H1 (cell line): Measurements from ENCODE around the gene ADCK2. TPM values are rescaled to one million over a fixed set of nuclear protein-coding genes. Genes with fewer than 3 reads are reported as not detected.

Experiments
- CTCF ChIA-PET: fragments of 300-600 bp; sonication (Branson Sonifier 250); formaldehyde crosslinking; loops from one replicate; lab custom pipeline; 2021; ENCODE audit not compliant: partially characterized antibody; lab: Charles Lee
- POLR2A ChIA-PET: fragments of 300-600 bp; sonication (Branson Sonifier 250); formaldehyde crosslinking; loops from one replicate; lab custom pipeline; 2021; ENCODE audit warnings: inconsistent platforms; ENCODE audit not compliant: partially characterized antibody; lab: Charles Lee
- DNase-seq, 2 experiments: peaks; one replicate each; pipeline versions ENCODE4 v3.0.0 to v3.0.0-alpha.2; 2010 to 2022; ENCODE audit warnings: low spot score in 2 of 2, low read depth in 1 of 2, mixed read lengths in 1 of 2
- FAIRE-seq: peaks from 2 replicates; lab custom pipeline; 2011; peaks lifted over from hg19 to GRCh38; lab: Jason Lieb, UNC
- H2AFZ ChIP-seq: 2 replicates; pipeline ENCODE4 v1.8.1; 2012; ENCODE audit warnings: low read length, inconsistent platforms
- H2AK5ac ChIP-seq: 2 replicates; pipeline ENCODE4 v1.6.1; 2013; ENCODE audit warnings: low read depth, low read length
- H2BK120ac ChIP-seq: replicated peaks from 2 replicates; pipeline ENCODE3; 2013; ENCODE audit warnings: low read depth, low read length, inconsistent platforms
- H2BK12ac ChIP-seq: 2 replicates; pipeline ENCODE4 v1.6.1; 2013; ENCODE audit warnings: low read depth, low read length
- H2BK15ac ChIP-seq: 2 replicates; pipeline ENCODE4 v1.6.1; 2013; ENCODE audit warnings: low read length
- H2BK20ac ChIP-seq: 2 replicates; pipeline ENCODE4 v1.6.1; 2013; ENCODE audit warnings: low read length
- H2BK5ac ChIP-seq: 2 replicates; pipeline ENCODE4 v1.6.1; 2013; ENCODE audit warnings: low read depth, low read length
- H3K14ac ChIP-seq: 2 replicates; pipeline ENCODE4 v1.6.1; 2013; ENCODE audit warnings: inconsistent platforms; ENCODE audit not compliant: insufficient read length
- H3K18ac ChIP-seq: 2 replicates; pipeline ENCODE4 v1.6.1; 2013; ENCODE audit warnings: low read length; ENCODE audit errors: extremely low read depth
- H3K23ac ChIP-seq: 2 replicates; pipeline ENCODE4 v1.6.1; 2013; ENCODE audit warnings: inconsistent platforms; ENCODE audit not compliant: insufficient read length
- H3K23me2 ChIP-seq: 2 replicates; pipeline ENCODE4 v1.6.1; 2013; ENCODE audit warnings: low read depth, low read length
- H3K27ac ChIP-seq: 2 replicates; pipeline ENCODE4 v1.6.1; 2011; ENCODE audit warnings: low read depth, low read length, inconsistent platforms
- H3K27me3 ChIP-seq, 4 experiments: replicated peaks in 1 of 4; 1 replicate in 1 of 4; 2 replicates in 3 of 4; pipeline versions ENCODE4 v1.6.1 to v1.8.1; 2011 to 2013; ENCODE audit warnings: low read length in 3 of 4, mild to moderate bottlenecking in 3 of 4, inconsistent platforms in 2 of 4, mixed read lengths in 2 of 4, moderate library complexity in 1 of 4; ENCODE audit not compliant: control insufficient read depth in 3 of 4, insufficient read depth in 3 of 4; ENCODE audit errors: extremely low read depth in 1 of 4
- H3K36me3 ChIP-seq, 4 experiments: 2 replicates each; pipeline versions ENCODE4 v1.6.1 to v1.8.1; 2011 to 2013; ENCODE audit warnings: mild to moderate bottlenecking in 4 of 4, low read length in 3 of 4, moderate library complexity in 2 of 4, control low read depth in 1 of 4, inconsistent platforms in 1 of 4; ENCODE audit not compliant: insufficient read depth in 4 of 4, control insufficient read depth in 2 of 4
- H3K4ac ChIP-seq: replicated peaks from 2 replicates; pipeline ENCODE3; 2013; ENCODE audit warnings: low read length, low read depth, mixed read lengths, inconsistent platforms; ENCODE audit not compliant: insufficient read length
- H3K4me1 ChIP-seq, 4 experiments: replicated peaks in 1 of 4; 1 replicate in 1 of 4; 2 replicates in 3 of 4; pipeline versions ENCODE4 v1.6.1 to v1.8.1; 2011 to 2013; ENCODE audit warnings: low read length in 3 of 4, inconsistent platforms in 2 of 4, mixed read lengths in 1 of 4; ENCODE audit not compliant: insufficient read depth in 4 of 4, control insufficient read depth in 3 of 4
- H3K4me2 ChIP-seq, 2 experiments: 2 replicates each; pipeline versions ENCODE4 v1.6.1 to v1.8.1; 2011 to 2013; ENCODE audit warnings: low read depth in 2 of 2, low read length in 2 of 2, control low read depth in 1 of 2, inconsistent platforms in 1 of 2, mild to moderate bottlenecking in 1 of 2; ENCODE audit not compliant: insufficient read depth in 1 of 2
- H3K4me3 ChIP-seq, 4 experiments: fragments of 200-600, 300-600 bp in 1 of 4; sonication (generic), shearing (Covaris generic), sonication (Bioruptor Twin) in 1 of 4; 2 replicates each; pipeline versions ENCODE4 v1.5.1 to v1.8.1; 2011 to 2016; ENCODE audit warnings: low read length in 4 of 4, low read depth in 3 of 4, control low read depth in 2 of 4, inconsistent platforms in 2 of 4, mild to moderate bottlenecking in 2 of 4, mixed read lengths in 1 of 4, moderate library complexity in 1 of 4; ENCODE audit not compliant: insufficient read depth in 2 of 4; ENCODE audit errors: extremely low read depth in 1 of 4
- H3K56ac ChIP-seq: replicated peaks from 2 replicates; pipeline ENCODE3; 2013; ENCODE audit warnings: low read depth, mild to moderate bottlenecking, mixed read lengths, low read length, inconsistent platforms; ENCODE audit not compliant: insufficient read length
- H3K79me1 ChIP-seq: 2 replicates; pipeline ENCODE4 v1.6.1; 2013; ENCODE audit warnings: low read depth, low read length, control low read depth
- H3K79me2 ChIP-seq, 2 experiments: 2 replicates each; pipeline versions ENCODE4 v1.6.1 to v1.8.1; 2012 to 2013; ENCODE audit warnings: low read length in 2 of 2, mild to moderate bottlenecking in 2 of 2, inconsistent platforms in 1 of 2; ENCODE audit not compliant: insufficient read depth in 2 of 2, control insufficient read depth in 1 of 2
- H3K9ac ChIP-seq, 4 experiments: replicated peaks in 1 of 4; 1 replicate in 1 of 4; 2 replicates in 3 of 4; pipeline versions ENCODE4 v1.6.1 to v1.8.1; 2011 to 2013; ENCODE audit warnings: low read depth in 3 of 4, low read length in 3 of 4, control low read depth in 2 of 4, mild to moderate bottlenecking in 2 of 4, moderate library complexity in 2 of 4, inconsistent platforms in 1 of 4; ENCODE audit errors: extremely low read depth in 1 of 4
- H3K9me3 ChIP-seq, 2 experiments: 2 replicates each; pipeline versions ENCODE4 v1.6.1 to v1.8.1; 2012 to 2013; ENCODE audit warnings: mild to moderate bottlenecking in 2 of 2, moderate library complexity in 2 of 2, control low read depth in 1 of 2, inconsistent platforms in 1 of 2, low read depth in 1 of 2, low read length in 1 of 2, mixed read lengths in 1 of 2; ENCODE audit not compliant: insufficient read depth in 2 of 2
- H4K20me1 ChIP-seq, 2 experiments: replicated peaks in 1 of 2; 2 replicates each; pipeline versions ENCODE3 to v1.8.1; 2011 to 2013; ENCODE audit warnings: inconsistent platforms in 2 of 2, low read length in 2 of 2, mild to moderate bottlenecking in 1 of 2; ENCODE audit not compliant: insufficient read depth in 2 of 2, control insufficient read depth in 1 of 2
- H4K5ac ChIP-seq: 2 replicates; pipeline ENCODE4 v1.6.1; 2013; ENCODE audit warnings: low read length, low read depth, mixed read lengths, inconsistent platforms; ENCODE audit not compliant: insufficient read length
- H4K8ac ChIP-seq: 2 replicates; pipeline ENCODE4 v1.8.0; 2013; ENCODE audit warnings: mild to moderate bottlenecking, moderate library complexity, low read length, inconsistent platforms; ENCODE audit not compliant: insufficient read depth; ENCODE audit errors: extremely low read depth
- H4K91ac ChIP-seq: replicated peaks from 2 replicates; pipeline ENCODE3; 2013; ENCODE audit warnings: low read length, mixed read lengths, inconsistent platforms; ENCODE audit not compliant: insufficient read length
- CHD2 ChIP-seq: IDR thresholded peaks from 2 replicates; pipeline ENCODE4 v1.6.1; 2012; ENCODE audit warnings: low read length, improper control_type of control experiment
- CTCF ChIP-seq, 3 experiments: IDR thresholded peaks; 1 replicate in 2 of 3; 2 replicates in 1 of 3; pipeline versions ENCODE4 v1.5.1 to v1.6.1; 2011; ENCODE audit warnings: low read length in 3 of 3, mild to moderate bottlenecking in 3 of 3, inconsistent platforms in 2 of 3, low read depth in 1 of 3, moderate library complexity in 1 of 3; ENCODE audit not compliant: insufficient read depth in 1 of 3; ENCODE audit errors: control extremely low read depth in 1 of 3
- EGR1 ChIP-seq: IDR thresholded peaks from 2 replicates; pipeline ENCODE4 v1.6.1; 2011; ENCODE audit warnings: low read depth, low read length, borderline replicate concordance
- EP300 ChIP-seq, 2 experiments: IDR thresholded peaks; 1 replicate in 1 of 2; 2 replicates in 1 of 2; pipeline ENCODE4 v1.6.1; 2011 to 2012; ENCODE audit warnings: low read depth in 2 of 2, low read length in 2 of 2, mild to moderate bottlenecking in 2 of 2, borderline replicate concordance in 1 of 2, inconsistent platforms in 1 of 2, moderate library complexity in 1 of 2
- HDAC6 ChIP-seq: IDR thresholded peaks from one replicate; pipeline ENCODE4 v1.7.1; 2012; ENCODE audit warnings: low read depth, mild to moderate bottlenecking, inconsistent platforms, low read length, moderate library complexity
- POU5F1 ChIP-seq: IDR thresholded peaks from 2 replicates; pipeline ENCODE4 v1.6.1; 2011; ENCODE audit warnings: low read depth, mild to moderate bottlenecking, low read length, moderate library complexity
- SP2 ChIP-seq: IDR thresholded peaks from 2 replicates; pipeline ENCODE4 v1.6.1; 2012; ENCODE audit warnings: mild to moderate bottlenecking, low read length, inconsistent platforms
- SRF ChIP-seq: IDR thresholded peaks from 2 replicates; pipeline ENCODE4 v1.6.1; 2011; ENCODE audit warnings: mild to moderate bottlenecking, low read depth, low read length, moderate library complexity
- TAF7 ChIP-seq: optimal IDR thresholded peaks from 2 replicates; pipeline ENCODE3; 2011; ENCODE audit warnings: low read depth, mild to moderate bottlenecking, inconsistent platforms, low read length, moderate library complexity, borderline replicate concordance
- ZNF274 ChIP-seq: IDR thresholded peaks from 2 replicates; pipeline ENCODE4 v1.7.0; 2012; ENCODE audit warnings: low read length, borderline replicate concordance; ENCODE audit errors: extremely low read depth
- WGBS, 2 experiments: shearing (Covaris generic) in 1 of 2; methylation state at CpG; one replicate each; pipeline versions ENCODE4 v1.1.6 to v1.1.7; 2013 to 2015; ENCODE audit warnings: low lambda C conversion rate in 2 of 2, mixed read lengths in 2 of 2, inconsistent platforms in 1 of 2, low coverage in 1 of 2, missing lambda C conversion rate in 1 of 2; ENCODE audit not compliant: insufficient replicate concordance in 2 of 2, insufficient coverage in 1 of 2, insufficient read length in 1 of 2; ENCODE audit errors: extremely low coverage in 1 of 2, missing lambda C conversion rate in 1 of 2; 5-methylcytosine and 5-hydroxymethylcytosine counted together
- polyA plus RNA-seq, 7 experiments: library from polyadenylated mRNA; depleted of rRNA in 3 of 7; stranded (reverse) in 5 of 7; unstranded in 2 of 7; fragments of >200 nt in 5 of 7; fragments of 200-250 nt in 2 of 7; gene quantifications; 1 replicate in 5 of 7; 2 replicates in 1 of 7; 4 replicates in 1 of 7; pipeline versions ENCODE4 v1.2.1 to v1.2.3, GENCODE V29; 2011 to 2013; ENCODE audit warnings: missing spikeins in 2 of 7, mixed read lengths in 2 of 7
- total RNA-seq: library from RNA; stranded (reverse); fragmentation: NEBNext Ultra II Directional; extraction: Animal tissue kit (Norgen Biotek cat#: 25700); gene quantifications from 2 replicates; pipeline ENCODE4 v1.2.1, GENCODE V29; 2021

The ADCK2 gene
- total and polyA plus RNA-seq, 2 of the 8 experiments (the other 6 are each of a cell fraction or from before 2014, with no cell fraction given), result 6.9 to 11.7 TPM

- WGBS, 2 experiments, result 97% methylated on average over 6 of the region's 7 CpGs; no CpG with 5 or more reads in 1 of the 2 experiments
- no peak overlapping the region for H3K27ac ChIP-seq
- no peak for DNase-seq
- H2BK5ac ChIP-seq, result no peak overlapping the region
- no peak overlapping the region for H4K8ac ChIP-seq
- H3K79me2 ChIP-seq, result no peaks in the 10 kb centered on the region
- POLR2A ChIA-PET, result interaction anchor here (0.7 to 1.1 kb wide), 2 partner anchors 12 to 334 kb away, joined by 3 read pairs; partner anchors contain the start of gene MRPS33
- no peak overlapping the region for H3K23ac ChIP-seq
- H4K91ac ChIP-seq, result no peak overlapping the region
- no peaks in the 10 kb centered on the region for H3K79me1 ChIP-seq
- no peak overlapping the region for H2AFZ ChIP-seq
- 0 out of 7 replicates have a peak, but pooled peaks cover 0 to 2% (median 0%) of the 10 kb centered on the region in 4 experiments for H3K4me1 ChIP-seq
- no peak overlapping the region for H4K5ac ChIP-seq
- no peak overlapping the region for H2BK12ac ChIP-seq
- no peak overlapping the region for H3K4ac ChIP-seq
- no peak overlapping the region for H3K14ac ChIP-seq
- no peaks in the 10 kb centered on the region for H3K9me3 ChIP-seq
- no peak for FAIRE-seq
- H4K20me1 ChIP-seq, result no peaks in the 10 kb centered on the region
- no peaks in the 10 kb centered on the region for H3K36me3 ChIP-seq
- no peak overlapping the region for H2BK20ac ChIP-seq
- no peak overlapping the region for H3K56ac ChIP-seq
- H2AK5ac ChIP-seq, result no peak overlapping the region
- no peaks in the 10 kb centered on the region; the same call in 1 of the 2 replicates for H3K23me2 ChIP-seq
- no peak overlapping the region for H3K4me2 ChIP-seq
- H3K4me3 ChIP-seq, result no peak overlapping the region
- CTCF ChIA-PET, result interaction anchor here (1.1 to 1.4 kb wide), 3 partner anchors 11 to 27 kb away, joined by 3 to 5 read pairs (median 4); no protein-coding TSS in a partner anchor
- H3K18ac ChIP-seq, result no peak overlapping the region
- no peak overlapping the region for H2BK120ac ChIP-seq
- H3K27me3 ChIP-seq, result no peaks in the 10 kb centered on the region
- no peak overlapping the region for H3K9ac ChIP-seq
- H2BK15ac ChIP-seq, result no peak overlapping the region
- TF ChIP-seq TAF7, result no peak
- no peak for TF ChIP-seq EP300 (IDR thresholded peaks at IDR 0.05; ENCODE audit: borderline replicate concordance in 1 of 2, low read depth in 2 of 2, low read length in 2 of 2)
- no peak for TF ChIP-seq POU5F1
- no peak for TF ChIP-seq SP2
- no peak for TF ChIP-seq CHD2
- no peak for TF ChIP-seq SRF
- no peak for TF ChIP-seq EGR1
- TF ChIP-seq HDAC6, result no peak
- no peak for TF ChIP-seq ZNF274
- TF ChIP-seq CTCF (IDR thresholded peaks at IDR 0.05; ENCODE audit: control extremely low read depth in 1 of 3, insufficient read depth in 1 of 3, low read depth in 1 of 3, low read length in 3 of 3), result no peak
Observed at GRCh38 chr7:140680886-140681285, 8.1 kb downstream of the ADCK2 start.
